ENCODE measurements around the gene SNX3. TPM values are rescaled to one million over a fixed set of nuclear protein-coding genes. Genes with fewer than 3 reads are reported as not detected.

Gene SNX3
- total RNA-seq, 1 experiment from 2014 or later: 244 TPM

GRCh38 chr6:108211671-108212070 is 49.2 kb downstream of the SNX3 start:
- in situ Hi-C loops (cut with HindIII; ENCODE audit: low sequenced_read_pairs): no loop called here
- DNase-seq (ENCODE audit: low spot score): no peak

GRCh38 chr6:108210556-108210955 is 50.3 kb downstream of the SNX3 start:
- in situ Hi-C loops (cut with HindIII; ENCODE audit: low sequenced_read_pairs): no loop called here
- DNase-seq (ENCODE audit: low spot score): no peak

GRCh38 chr6:108209738-108210137 is 51.1 kb downstream of the SNX3 start:
- DNase-seq (ENCODE audit: low spot score): no peak
- in situ Hi-C loops (cut with HindIII; ENCODE audit: low sequenced_read_pairs): no loop called here

GRCh38 chr6:108207013-108207412 is 53.8 kb downstream of the SNX3 start:
- DNase-seq (ENCODE audit: low spot score): no peak
- in situ Hi-C loops (cut with HindIII; ENCODE audit: low sequenced_read_pairs): no loop called here

GRCh38 chr6:108203189-108204112 is 57.4 kb downstream of the SNX3 start:
- in situ Hi-C loops (cut with HindIII; ENCODE audit: low sequenced_read_pairs): no loop called here
- peak; percentile 65 for DNase-seq (ENCODE audit: low spot score)

- DNase-seq (ENCODE audit: low spot score): no peak
- in situ Hi-C loops (cut with HindIII; ENCODE audit: low sequenced_read_pairs): no loop called here
Observed at GRCh38 chr6:108200631-108201030, 60.2 kb downstream of the SNX3 start.

- DNase-seq (ENCODE audit: low spot score): no peak
Observed at GRCh38 chr6:108200186-108200585, 60.7 kb downstream of the SNX3 start.

GRCh38 chr6:108198761-108199498 is 61.9 kb downstream of the SNX3 start:
- no peak for DNase-seq (ENCODE audit: low spot score)
- in situ Hi-C loops (cut with HindIII; ENCODE audit: low sequenced_read_pairs): no loop called here

More at GRCh38 chr6:108200186-108200585, 60.7 kb downstream of the SNX3 start:
- in situ Hi-C loops (cut with HindIII; ENCODE audit: low sequenced_read_pairs): no loop called here

GRCh38 chr6:108195209-108195608 is 65.6 kb downstream of the SNX3 start:
- in situ Hi-C loops (cut with HindIII; ENCODE audit: low sequenced_read_pairs): no loop called here
- DNase-seq (ENCODE audit: low spot score): no peak

- in situ Hi-C loops (cut with HindIII; ENCODE audit: low sequenced_read_pairs): no loop called here
- no peak for DNase-seq (ENCODE audit: low spot score)
Observed at GRCh38 chr6:108194503-108194902, 66.3 kb downstream of the SNX3 start.

- in situ Hi-C loops (cut with HindIII; ENCODE audit: low sequenced_read_pairs): no loop called here
- DNase-seq (ENCODE audit: low spot score): no peak
Observed at GRCh38 chr6:108193835-108194234, 67.0 kb downstream of the SNX3 start.

- in situ Hi-C loops (cut with HindIII; ENCODE audit: low sequenced_read_pairs): no loop called here
- no peak for DNase-seq (ENCODE audit: low spot score)
Observed at GRCh38 chr6:108193131-108193530, 67.7 kb downstream of the SNX3 start.

GRCh38 chr6:108187519-108187918 is 73.3 kb downstream of the SNX3 start:
- DNase-seq (ENCODE audit: low spot score): no peak
- in situ Hi-C loops (cut with HindIII; ENCODE audit: low sequenced_read_pairs): no loop called here

GRCh38 chr6:108186226-108186625 is 74.6 kb downstream of the SNX3 start:
- in situ Hi-C loops (cut with HindIII; ENCODE audit: low sequenced_read_pairs): no loop called here
- DNase-seq (ENCODE audit: low spot score): no peak

- in situ Hi-C loops (cut with HindIII; ENCODE audit: low sequenced_read_pairs): no loop called here
- DNase-seq (ENCODE audit: low spot score): no peak
Observed at GRCh38 chr6:108180776-108181175, 80.1 kb downstream of the SNX3 start.

- in situ Hi-C loops (cut with HindIII; ENCODE audit: low sequenced_read_pairs): no loop called here
- DNase-seq (ENCODE audit: low spot score): no peak
Observed at GRCh38 chr6:108180266-108180665, 80.6 kb downstream of the SNX3 start.

- DNase-seq (ENCODE audit: low spot score): no peak
- in situ Hi-C loops (cut with HindIII; ENCODE audit: low sequenced_read_pairs): no loop called here
Observed at GRCh38 chr6:108179741-108180140, 81.1 kb downstream of the SNX3 start.

GRCh38 chr6:108176281-108177089 is 84.4 kb downstream of the SNX3 start:
- in situ Hi-C loops (cut with HindIII; ENCODE audit: low sequenced_read_pairs): no loop called here
- DNase-seq (ENCODE audit: low spot score): no peak

- no peak for DNase-seq (ENCODE audit: low spot score)
- in situ Hi-C loops (cut with HindIII; ENCODE audit: low sequenced_read_pairs): no loop called here
Observed at GRCh38 chr6:108175592-108176279, 85.1 kb downstream of the SNX3 start.

Data from G401 (cell line).